H1 (cell line): ENCODE results near the gene SLC39A8.

Experiments
- CTCF ChIP-seq, 3 experiments: IDR thresholded peaks; 1 replicate in 2 of 3; 2 replicates in 1 of 3; pipeline versions ENCODE4 v1.5.1 to v1.6.1; 2011; ENCODE audit warnings: low read length in 3 of 3, mild to moderate bottlenecking in 3 of 3, inconsistent platforms in 2 of 3, low read depth in 1 of 3, moderate library complexity in 1 of 3; ENCODE audit not compliant: insufficient read depth in 1 of 3; ENCODE audit errors: control extremely low read depth in 1 of 3
- RAD21 ChIP-seq, 2 experiments: IDR thresholded peaks in 1 of 2; conservative IDR thresholded peaks in 1 of 2; 2 replicates each; pipeline ENCODE4 v1.6.1; 2011; ENCODE audit warnings: low read depth in 2 of 2, low read length in 2 of 2, improper control_type of control experiment in 1 of 2, inconsistent platforms in 1 of 2, mild to moderate bottlenecking in 1 of 2, moderate library complexity in 1 of 2

DNA sequence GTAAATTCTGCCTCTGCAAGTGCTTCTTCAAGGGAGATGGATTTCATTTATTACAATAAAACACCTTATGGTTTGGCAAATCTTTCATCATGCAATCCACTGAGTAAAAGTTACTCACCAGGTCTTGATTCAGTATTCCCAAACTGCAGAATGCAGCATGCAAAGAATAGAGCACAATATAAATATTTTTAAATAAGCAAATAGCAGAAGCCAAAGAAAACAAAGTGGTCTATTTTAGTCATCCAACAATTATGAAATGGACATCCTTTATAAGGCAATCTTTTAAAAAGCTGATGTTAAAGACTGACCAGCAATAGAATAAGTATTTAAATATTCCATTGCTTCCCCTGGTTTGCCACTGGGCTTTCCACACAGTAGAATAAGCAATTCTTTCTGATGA is 59.5 kb downstream of the SLC39A8 start:
- TF ChIP-seq CTCF (IDR thresholded peaks at IDR 0.05; ENCODE audit: control extremely low read depth in 1 of 3, insufficient read depth in 1 of 3, low read depth in 1 of 3, low read length in 3 of 3): no peak
- no peak for TF ChIP-seq RAD21 (IDR thresholded peaks at IDR 0.05 in 1 of 2, conservative IDR thresholded peaks at IDR 0.05 in 1 of 2; ENCODE audit: low read depth in 2 of 2, low read length in 2 of 2)
